Astrocyte of the cerebellum (primary cell): ENCODE results near the gene EQTN.

Source experiments
- DNase-seq: peaks from one replicate; pipeline ENCODE4 v3.0.0-alpha.2; 2011; ENCODE audit warnings: low read depth
- H3K4me3 ChIP-seq: 2 replicates; pipeline ENCODE4 v1.5.1; 2011; ENCODE audit warnings: mild to moderate bottlenecking, low read depth, low read length, moderate library complexity
- in situ Hi-C: cut with HindIII; loops from 2 replicates; pipeline ENCODE4 v1.10.0; 2017; ENCODE audit warnings: low sequenced_read_pairs
- TF ChIP-seq, protein P1 (sequence below): IDR thresholded peaks from 2 replicates; pipeline ENCODE4 v1.5.1; 2012; ENCODE audit warnings: low read length, low read depth, moderate library complexity, mild to moderate bottlenecking; ENCODE audit errors: missing control alignments

The EQTN gene

GRCh38 chr9:27333241-27334052 is 36.5 kb upstream of the EQTN start:
- no peak overlapping the region for H3K4me3 ChIP-seq
- in situ Hi-C loops = loop anchor here (10.0 kb wide), 1 partner anchor 211 kb away; no protein-coding TSS in a partner anchor
- peak; percentile 82 for DNase-seq
- TF ChIP-seq, protein P1, sequence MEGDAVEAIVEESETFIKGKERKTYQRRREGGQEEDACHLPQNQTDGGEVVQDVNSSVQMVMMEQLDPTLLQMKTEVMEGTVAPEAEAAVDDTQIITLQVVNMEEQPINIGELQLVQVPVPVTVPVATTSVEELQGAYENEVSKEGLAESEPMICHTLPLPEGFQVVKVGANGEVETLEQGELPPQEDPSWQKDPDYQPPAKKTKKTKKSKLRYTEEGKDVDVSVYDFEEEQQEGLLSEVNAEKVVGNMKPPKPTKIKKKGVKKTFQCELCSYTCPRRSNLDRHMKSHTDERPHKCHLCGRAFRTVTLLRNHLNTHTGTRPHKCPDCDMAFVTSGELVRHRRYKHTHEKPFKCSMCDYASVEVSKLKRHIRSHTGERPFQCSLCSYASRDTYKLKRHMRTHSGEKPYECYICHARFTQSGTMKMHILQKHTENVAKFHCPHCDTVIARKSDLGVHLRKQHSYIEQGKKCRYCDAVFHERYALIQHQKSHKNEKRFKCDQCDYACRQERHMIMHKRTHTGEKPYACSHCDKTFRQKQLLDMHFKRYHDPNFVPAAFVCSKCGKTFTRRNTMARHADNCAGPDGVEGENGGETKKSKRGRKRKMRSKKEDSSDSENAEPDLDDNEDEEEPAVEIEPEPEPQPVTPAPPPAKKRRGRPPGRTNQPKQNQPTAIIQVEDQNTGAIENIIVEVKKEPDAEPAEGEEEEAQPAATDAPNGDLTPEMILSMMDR = peak; percentile 85

DNA sequence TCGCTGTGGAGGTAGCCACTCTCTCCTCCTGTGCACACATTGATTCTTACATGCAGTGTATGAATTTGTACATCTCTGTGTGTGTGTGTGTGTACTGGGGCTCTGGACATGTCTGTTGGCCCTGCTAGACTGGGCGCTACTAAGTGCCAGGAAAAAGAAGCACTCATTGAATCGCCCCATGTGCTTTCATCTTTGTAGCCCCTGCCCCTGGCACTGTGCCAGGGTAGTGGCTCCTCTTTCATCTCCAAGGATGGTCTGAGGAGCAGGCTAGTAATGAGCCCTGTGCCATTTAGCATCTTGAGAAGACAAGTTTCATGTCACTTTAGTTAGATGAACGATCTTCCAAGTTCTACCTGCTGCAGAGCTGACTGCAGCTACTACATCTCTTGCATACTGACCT is 34.4 kb upstream of the EQTN start:
- in situ Hi-C loops = loop anchor here (10.0 kb wide), 1 partner anchor 213 kb away; no protein-coding TSS in a partner anchor

GRCh38 chr9:27329291-27329690 is 32.3 kb upstream of the EQTN start:
- no peak overlapping the region for H3K4me3 ChIP-seq
- DNase-seq = no peak
- TF ChIP-seq, protein P1 = no peak
- in situ Hi-C loops = no loop called here

More for the DNA sequence above, 34.4 kb upstream of the EQTN start:
- no peak for DNase-seq
- no peak overlapping the region for H3K4me3 ChIP-seq
- TF ChIP-seq, protein P1 = no peak

DNA sequence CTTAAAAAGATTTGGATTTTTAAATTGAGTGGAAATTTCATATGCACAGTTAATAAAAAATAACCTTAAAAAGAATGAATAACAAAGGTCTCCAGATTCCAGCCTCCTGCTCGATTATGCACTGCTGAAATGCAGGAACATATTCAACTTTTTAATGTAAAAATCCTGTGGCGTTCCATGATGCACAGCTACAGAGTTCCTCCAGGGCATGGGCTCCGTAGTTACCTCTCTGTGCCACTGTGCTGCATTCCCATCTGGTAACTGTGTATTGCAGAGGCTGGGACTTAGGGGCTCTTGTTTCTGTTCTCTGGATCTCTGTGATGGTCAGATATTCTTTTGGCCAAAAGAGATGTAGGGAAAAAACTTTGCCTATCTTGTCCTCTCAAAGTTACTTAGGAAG is 31.5 kb upstream of the EQTN start:
- no peak for DNase-seq
- in situ Hi-C loops = no loop called here
- H3K4me3 ChIP-seq = no peak overlapping the region
- TF ChIP-seq, protein P1 = no peak

GRCh38 chr9:27311184-27311583 is 14.2 kb upstream of the EQTN start:
- DNase-seq = no peak
- TF ChIP-seq, protein P1 = no peak
- in situ Hi-C loops = no loop called here
- no peak overlapping the region for H3K4me3 ChIP-seq

GRCh38 chr9:27310582-27310981 is 13.6 kb upstream of the EQTN start:
- TF ChIP-seq, protein P1 = no peak
- no peak overlapping the region for H3K4me3 ChIP-seq
- no peak for DNase-seq
- in situ Hi-C loops = no loop called here
